NCI-H2081 (cell line): ENCODE data around the gene NGEF.

Experiments
- DNase-seq, 2 experiments: peaks; one replicate each; lab custom pipeline; 2025; lab: John Stamatoyannopoulos, UW

Gene NGEF

GRCh38 chr2:232884549-232885263 lies 128.3 kb downstream of the NGEF start:
- no peak for DNase-seq

GRCh38 chr2:232884001-232884421 lies 129.0 kb downstream of the NGEF start:
- DNase-seq = no peak

GRCh38 chr2:232883116-232883721 lies 129.8 kb downstream of the NGEF start:
- no peak for DNase-seq

DNA sequence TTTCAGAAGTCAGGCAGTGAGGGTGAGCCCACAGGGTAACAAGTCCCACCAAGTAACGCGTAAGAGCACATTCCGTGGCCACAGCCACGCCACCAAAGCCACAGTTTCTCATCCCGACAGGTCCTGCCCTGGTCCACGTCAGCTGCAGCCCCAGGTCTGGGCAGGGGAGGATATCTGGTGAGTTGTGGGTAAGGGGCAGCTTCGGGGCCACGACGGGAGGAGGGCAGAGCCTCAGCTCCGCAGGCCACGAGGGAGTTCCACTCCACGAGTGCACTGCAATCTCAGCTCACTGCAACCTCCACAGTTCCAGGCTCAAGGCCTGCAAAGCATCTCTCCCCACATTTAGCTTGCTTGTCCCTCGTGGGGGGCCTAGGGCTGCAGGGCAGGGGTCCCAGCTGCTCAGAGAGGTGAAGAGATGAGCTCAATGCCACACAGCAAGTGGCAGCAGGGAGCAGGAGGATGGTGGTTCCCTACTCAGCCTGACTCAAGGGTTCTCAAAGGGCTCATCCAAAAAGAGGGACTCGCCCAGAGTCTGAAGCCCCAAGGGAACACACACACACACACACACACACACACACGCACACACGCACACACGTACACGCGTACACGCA lies 130.4 kb downstream of the NGEF start:
- DNase-seq = no peak

- DNase-seq = no peak
These were observed 131.0 kb downstream of the NGEF start for GRCh38 chr2:232882085-232882484.

GRCh38 chr2:232880764-232881351 lies 132.2 kb downstream of the NGEF start:
- no peak for DNase-seq

GRCh38 chr2:232879618-232880494 lies 133.2 kb downstream of the NGEF start:
- no peak for DNase-seq

GRCh38 chr2:232878855-232879617 lies 134.0 kb downstream of the NGEF start:
- DNase-seq = no peak

GRCh38 chr2:232877940-232878511 lies 135.0 kb downstream of the NGEF start:
- DNase-seq = no peak

- DNase-seq = no peak
These were observed 136.0 kb downstream of the NGEF start for GRCh38 chr2:232876978-232877441.

- peak; percentile 55 to 81 for DNase-seq
These were observed 136.7 kb downstream of the NGEF start for GRCh38 chr2:232876161-232876977.

- DNase-seq = peak; percentile 26 to 33
These were observed 137.6 kb downstream of the NGEF start for GRCh38 chr2:232875256-232876121.

DNA sequence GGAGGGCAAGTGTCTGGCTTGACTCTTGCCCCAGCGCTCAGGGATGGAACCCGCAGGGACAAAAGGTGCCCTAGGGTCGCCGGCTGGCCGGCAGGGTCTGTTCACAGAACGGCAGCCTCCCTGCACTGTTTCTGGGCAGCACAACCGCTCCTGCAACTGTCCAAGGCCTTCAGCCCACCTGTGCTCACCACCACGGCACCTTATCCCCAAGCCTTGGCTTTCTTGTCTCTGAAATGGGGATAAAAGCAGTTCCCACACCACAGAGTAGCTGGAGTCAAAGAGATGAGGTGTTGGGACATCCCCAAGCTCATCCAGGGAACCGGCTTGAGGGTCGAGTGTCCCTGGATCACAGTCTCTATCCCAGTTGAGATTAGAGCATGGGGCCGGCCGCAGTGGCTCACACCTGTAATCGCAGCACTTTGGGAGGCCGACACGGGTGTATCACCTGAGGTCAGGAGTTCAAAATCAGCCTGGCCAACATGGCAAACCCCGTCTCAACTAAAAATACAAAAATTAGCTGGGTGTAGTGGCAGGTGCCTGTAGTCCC lies 138.3 kb downstream of the NGEF start:
- no peak for DNase-seq

GRCh38 chr2:232873909-232874641 lies 139.0 kb downstream of the NGEF start:
- DNase-seq = no peak

DNA sequence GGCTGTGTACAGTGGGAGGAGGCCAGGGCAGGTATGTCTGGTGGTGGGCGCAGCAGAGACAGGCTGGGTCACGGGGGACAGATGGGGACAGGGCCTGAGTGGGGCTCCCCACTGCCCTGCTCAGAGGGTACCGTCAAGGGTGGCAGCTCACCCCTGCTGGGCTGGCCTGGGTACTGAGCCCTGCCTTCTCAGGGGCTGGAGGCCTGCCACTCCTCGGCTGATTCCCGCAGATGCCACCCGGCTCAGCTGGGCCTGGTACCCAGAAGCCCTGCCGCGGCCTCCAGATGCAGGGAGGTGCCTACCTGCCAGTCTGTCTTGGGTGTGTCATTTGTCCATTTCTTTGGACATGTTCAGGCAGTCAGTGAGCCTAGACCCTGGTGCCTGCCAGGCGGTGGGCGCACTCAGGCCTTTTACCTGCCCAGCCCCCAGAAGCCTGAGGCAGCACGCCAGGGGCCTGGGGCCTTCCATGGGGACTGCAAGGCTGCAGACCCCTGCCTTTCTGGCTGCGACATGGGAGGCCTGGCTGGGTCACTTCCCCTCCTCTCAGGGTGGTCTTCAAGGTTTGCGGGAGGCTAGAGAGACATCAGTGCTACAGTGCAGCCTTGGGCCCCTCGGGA lies 139.7 kb downstream of the NGEF start:
- DNase-seq = no peak

DNA sequence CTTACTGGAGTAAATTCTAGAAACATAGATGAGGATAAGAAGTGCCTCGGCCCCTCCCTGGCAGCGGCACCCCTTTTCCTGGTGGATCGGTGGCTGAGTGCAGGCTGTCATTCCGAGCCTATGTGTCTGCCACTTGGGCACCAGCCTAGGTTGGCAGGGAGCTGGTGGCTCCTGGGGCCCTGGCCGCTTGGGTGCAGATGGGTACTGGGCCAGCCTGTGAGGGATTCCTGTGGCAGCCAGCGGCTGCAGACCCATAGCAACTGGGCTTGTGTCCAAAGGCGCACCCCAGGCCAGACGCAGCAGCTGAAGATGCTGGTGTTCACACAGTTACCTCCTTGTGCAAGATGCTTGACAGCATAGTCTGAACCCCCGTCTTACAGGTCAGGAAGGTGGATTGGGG lies 140.2 kb downstream of the NGEF start:
- no peak for DNase-seq
